ENCODE results near the gene MXD1. TPM values are rescaled to one million over a fixed set of nuclear protein-coding genes. Genes with fewer than 3 reads are reported as not detected.

Gene MXD1
- total and polyA plus RNA-seq, 9 of the 15 experiments (the other 6 are each of a cell fraction or from before 2014, with no cell fraction given), result 6.7 to 35.9 (median 11.0) TPM

- TF ChIP-seq AFF1 (IDR thresholded peaks at IDR 0.05; ENCODE audit: low read depth in 1 of 2, partially characterized antibody in 2 of 2), result peak in 1 of 2 experiments; percentile 77
- no peak for TF ChIP-seq HMGN3 (IDR thresholded peaks at IDR 0.05; ENCODE audit: borderline replicate concordance, extremely low read depth, insufficient read length, low read depth, low read length)
- TF ChIP-seq NBN (IDR thresholded peaks at IDR 0.05; ENCODE audit: low read depth), result peak; percentile 86; the same call in 1 of the 2 replicates
- no peak for TF ChIP-seq PRDM10 (IDR thresholded peaks at IDR 0.05; ENCODE audit: partially characterized antibody)
- TF ChIP-seq EP300 (IDR thresholded peaks at IDR 0.05; ENCODE audit: low read length), result peak; percentile 78
- no peak for TF ChIP-seq UBTF (IDR thresholded peaks at IDR 0.05; ENCODE audit: borderline replicate concordance in 1 of 2, low read depth in 2 of 2, low read length in 2 of 2)
- no peak for TF ChIP-seq ZNF609 (CRISPR knock-in tag; IDR thresholded peaks at IDR 0.05; ENCODE audit: borderline replicate concordance)
- no peak for TF ChIP-seq CBFB (CRISPR knock-in tag; IDR thresholded peaks at IDR 0.05)
- peak; percentile 33; the same call in 1 of the 2 replicates for TF ChIP-seq BHLHE40 (IDR thresholded peaks at IDR 0.05; ENCODE audit: low read length)
- TF ChIP-seq MAFK (IDR thresholded peaks at IDR 0.05; ENCODE audit: low read length), result peak; percentile 71; the same call in 1 of the 2 replicates
Observed at GRCh38 chr2:69933839-69934613, 19.1 kb downstream of the MXD1 start (continued).

All from K562 (cell line).